ENCODE results near the gene RNASE9. TPM values are rescaled to one million over a fixed set of nuclear protein-coding genes. Genes with fewer than 3 reads are reported as not detected.

Gene RNASE9
- total and polyA plus RNA-seq, 2 experiments from 2014 or later, result 0.24 TPM; not detected in 1

DNA sequence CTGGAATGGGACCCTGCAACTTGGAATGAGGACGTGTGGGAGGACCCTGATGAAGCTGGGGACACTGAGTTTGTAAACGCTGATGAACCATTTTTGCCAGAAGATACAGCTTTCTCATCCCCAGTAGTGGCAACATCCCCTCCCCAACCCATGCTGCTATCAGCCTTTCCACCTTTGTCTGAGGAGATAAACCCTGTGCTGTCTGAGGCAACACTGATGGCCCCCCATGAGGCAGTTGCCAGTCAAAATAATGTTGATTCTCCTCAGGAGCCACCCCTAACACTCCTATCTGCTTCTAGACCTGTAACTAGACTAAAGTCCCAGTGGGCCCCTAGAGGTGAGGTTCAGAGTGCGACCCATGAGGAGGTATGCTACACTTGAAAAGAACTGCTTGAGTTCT lies 7.5 kb upstream of the RNASE9 start:
- Histone ChIP-seq H3K4me1 (ENCODE audit: insufficient read depth) (peaks cover 13% of the 10 kb centered on the region; the same call in 1 of the 2 replicates), H3K79me2 (replicated peaks; ENCODE audit: insufficient read depth) (no peaks in the 10 kb centered on the region), H3K36me3 (ENCODE audit: insufficient read depth) (no peaks in the 10 kb centered on the region; the same call in 1 of the 2 replicates), H3K4me3 (no peak overlapping the region), H3K27me3 (ENCODE audit: insufficient read depth) (no peaks in the 10 kb centered on the region), H3K4me2 (no peak overlapping the region), H4K20me1 (replicated peaks; ENCODE audit: insufficient read depth) (no peaks in the 10 kb centered on the region), H2AFZ (no peak overlapping the region), H3F3A (replicated peaks; ENCODE audit: low read depth) (no peaks in the 10 kb centered on the region), H3K27ac (ENCODE audit: low read depth) (no peak overlapping the region), H3K9me2 (ENCODE audit: insufficient read depth) (peaks cover 14% of the 10 kb centered on the region)
- H3K9me3 Mint-ChIP-seq, result peaks cover 36% of the 10 kb centered on the region
- H3K27ac Mint-ChIP-seq, result no peak overlapping the region
- no peak overlapping the region for H3K4me3 Mint-ChIP-seq
- no peak for DNase-seq (ENCODE audit: low spot score)
- ATAC-seq, result no peak
- no peaks in the 10 kb centered on the region for H3K27me3 Mint-ChIP-seq (ENCODE audit: insufficient read depth, low read depth, poor library complexity)
- H3K36me3 Mint-ChIP-seq (ENCODE audit: low read depth), result peaks cover 30% of the 10 kb centered on the region
- H3K4me1 Mint-ChIP-seq, result peaks cover 26% of the 10 kb centered on the region
- TF ChIP-seq CREB1 (CRISPR knock-in tag; IDR thresholded peaks at IDR 0.05; ENCODE audit: low read depth) (no peak), ZNF331 (CRISPR knock-in tag; IDR thresholded peaks at IDR 0.05; ENCODE audit: low read depth) (no peak), EZH2 (IDR thresholded peaks at IDR 0.05; ENCODE audit: low read depth, unreplicated experiment) (no peak), EZH2phosphoT487 (IDR thresholded peaks at IDR 0.05; ENCODE audit: unreplicated experiment) (no peak), CTCF (conservative IDR thresholded peaks at IDR 0.05; ENCODE audit: low read depth in 2 of 2) (no peak), ZNF114 (CRISPR knock-in tag; IDR thresholded peaks at IDR 0.05) (no peak), ZNF462 (CRISPR knock-in tag; IDR thresholded peaks at IDR 0.05) (no peak), JUNB (IDR thresholded peaks at IDR 0.05; ENCODE audit: unreplicated experiment) (no peak), POLR2AphosphoS5 (IDR thresholded peaks at IDR 0.05; ENCODE audit: low read depth) (no peak), NANOG (IDR thresholded peaks at IDR 0.05; ENCODE audit: borderline replicate concordance) (no peak), STAT1 (IDR thresholded peaks at IDR 0.05; ENCODE audit: unreplicated experiment) (no peak)
- TF ChIP-seq, protein P1, sequence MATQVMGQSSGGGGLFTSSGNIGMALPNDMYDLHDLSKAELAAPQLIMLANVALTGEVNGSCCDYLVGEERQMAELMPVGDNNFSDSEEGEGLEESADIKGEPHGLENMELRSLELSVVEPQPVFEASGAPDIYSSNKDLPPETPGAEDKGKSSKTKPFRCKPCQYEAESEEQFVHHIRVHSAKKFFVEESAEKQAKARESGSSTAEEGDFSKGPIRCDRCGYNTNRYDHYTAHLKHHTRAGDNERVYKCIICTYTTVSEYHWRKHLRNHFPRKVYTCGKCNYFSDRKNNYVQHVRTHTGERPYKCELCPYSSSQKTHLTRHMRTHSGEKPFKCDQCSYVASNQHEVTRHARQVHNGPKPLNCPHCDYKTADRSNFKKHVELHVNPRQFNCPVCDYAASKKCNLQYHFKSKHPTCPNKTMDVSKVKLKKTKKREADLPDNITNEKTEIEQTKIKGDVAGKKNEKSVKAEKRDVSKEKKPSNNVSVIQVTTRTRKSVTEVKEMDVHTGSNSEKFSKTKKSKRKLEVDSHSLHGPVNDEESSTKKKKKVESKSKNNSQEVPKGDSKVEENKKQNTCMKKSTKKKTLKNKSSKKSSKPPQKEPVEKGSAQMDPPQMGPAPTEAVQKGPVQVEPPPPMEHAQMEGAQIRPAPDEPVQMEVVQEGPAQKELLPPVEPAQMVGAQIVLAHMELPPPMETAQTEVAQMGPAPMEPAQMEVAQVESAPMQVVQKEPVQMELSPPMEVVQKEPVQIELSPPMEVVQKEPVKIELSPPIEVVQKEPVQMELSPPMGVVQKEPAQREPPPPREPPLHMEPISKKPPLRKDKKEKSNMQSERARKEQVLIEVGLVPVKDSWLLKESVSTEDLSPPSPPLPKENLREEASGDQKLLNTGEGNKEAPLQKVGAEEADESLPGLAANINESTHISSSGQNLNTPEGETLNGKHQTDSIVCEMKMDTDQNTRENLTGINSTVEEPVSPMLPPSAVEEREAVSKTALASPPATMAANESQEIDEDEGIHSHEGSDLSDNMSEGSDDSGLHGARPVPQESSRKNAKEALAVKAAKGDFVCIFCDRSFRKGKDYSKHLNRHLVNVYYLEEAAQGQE (IDR thresholded peaks at IDR 0.05; ENCODE audit: unreplicated experiment), result no peak
- TF ChIP-seq, protein P2, sequence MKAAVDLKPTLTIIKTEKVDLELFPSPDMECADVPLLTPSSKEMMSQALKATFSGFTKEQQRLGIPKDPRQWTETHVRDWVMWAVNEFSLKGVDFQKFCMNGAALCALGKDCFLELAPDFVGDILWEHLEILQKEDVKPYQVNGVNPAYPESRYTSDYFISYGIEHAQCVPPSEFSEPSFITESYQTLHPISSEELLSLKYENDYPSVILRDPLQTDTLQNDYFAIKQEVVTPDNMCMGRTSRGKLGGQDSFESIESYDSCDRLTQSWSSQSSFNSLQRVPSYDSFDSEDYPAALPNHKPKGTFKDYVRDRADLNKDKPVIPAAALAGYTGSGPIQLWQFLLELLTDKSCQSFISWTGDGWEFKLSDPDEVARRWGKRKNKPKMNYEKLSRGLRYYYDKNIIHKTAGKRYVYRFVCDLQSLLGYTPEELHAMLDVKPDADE (IDR thresholded peaks at IDR 0.05), result no peak

Measured in GM23338 (cell line).